ENCODE results near the gene BSND.

DNA sequence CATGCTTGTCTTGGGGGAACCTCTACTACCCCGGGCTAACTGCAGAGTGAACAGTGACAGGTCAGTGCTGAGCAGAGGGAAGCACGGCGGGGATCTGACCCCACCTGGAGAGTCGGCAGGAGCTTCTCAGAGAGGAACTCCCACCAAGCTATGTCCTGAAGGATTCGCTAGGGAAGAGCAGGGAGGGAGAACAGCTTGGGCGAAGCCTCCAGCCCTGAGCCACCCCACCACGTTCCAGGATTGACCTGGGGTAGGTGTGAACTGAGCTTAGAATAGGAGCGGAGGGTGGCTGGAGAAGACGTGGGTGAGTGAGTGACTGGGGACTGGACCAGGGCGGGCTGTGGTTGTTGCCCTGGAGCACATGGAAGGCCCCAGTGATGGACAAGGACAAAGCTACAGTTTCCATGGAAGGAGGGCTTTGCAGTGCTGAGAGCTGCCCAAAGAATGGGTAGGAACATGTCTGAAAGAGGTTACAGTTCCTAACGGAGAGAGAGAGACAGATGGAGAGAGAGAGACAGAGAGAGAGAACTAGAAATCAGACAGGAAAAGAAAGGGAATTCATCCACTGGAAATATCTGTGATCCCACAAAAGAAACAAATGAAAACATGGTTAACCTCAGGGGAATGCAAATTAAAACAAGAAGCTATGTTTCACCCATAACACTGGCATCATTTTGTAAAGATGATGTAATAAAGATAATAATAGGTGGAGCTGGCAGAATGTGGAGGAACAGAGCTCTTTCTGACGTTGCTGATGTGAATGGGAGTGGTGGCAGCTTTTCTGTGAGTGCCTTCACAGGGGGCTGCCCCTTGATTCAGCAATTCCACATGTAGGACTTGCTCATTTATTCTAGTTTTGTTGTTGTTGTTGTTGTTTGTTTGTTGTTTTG lies 17.2 kb downstream of the BSND start:
- TF ChIP-seq EP300 (IDR thresholded peaks at IDR 0.05; ENCODE audit: borderline replicate concordance) (no peak), TAF1 (IDR thresholded peaks at IDR 0.05; ENCODE audit: low read depth) (no peak), FOXM1 (IDR thresholded peaks at IDR 0.05; ENCODE audit: borderline replicate concordance, low read depth) (no peak), NFIC (IDR thresholded peaks at IDR 0.05) (no peak), CREB1 (IDR thresholded peaks at IDR 0.05; ENCODE audit: low read depth) (no peak), USF1 (IDR thresholded peaks at IDR 0.05) (no peak), YY1 (IDR thresholded peaks at IDR 0.05; ENCODE audit: low read depth) (no peak), TEAD4 (IDR thresholded peaks at IDR 0.05) (no peak), REST (IDR thresholded peaks at IDR 0.05; ENCODE audit: low read depth) (no peak), CEBPB (IDR thresholded peaks at IDR 0.05) (no peak), RAD21 (IDR thresholded peaks at IDR 0.05; ENCODE audit: low read depth) (no peak), TCF12 (IDR thresholded peaks at IDR 0.05; ENCODE audit: low read depth) (no peak)
- TF ChIP-seq, protein P1, sequence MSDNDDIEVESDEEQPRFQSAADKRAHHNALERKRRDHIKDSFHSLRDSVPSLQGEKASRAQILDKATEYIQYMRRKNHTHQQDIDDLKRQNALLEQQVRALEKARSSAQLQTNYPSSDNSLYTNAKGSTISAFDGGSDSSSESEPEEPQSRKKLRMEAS (IDR thresholded peaks at IDR 0.05), result no peak
